Large intestine (tissue), 3 donors: Measurements from ENCODE around the gene PIGT. TPM values are rescaled to one million over a fixed set of nuclear protein-coding genes. Genes with fewer than 3 reads are reported as not detected.

ENCODE experiments used
- DNase-seq, 2 donors: peaks; one replicate each; pipeline versions ENCODE4 v3.0.0 to v3.0.0-alpha.2; 2013
- H3K27ac ChIP-seq: one replicate; pipeline ENCODE4 v1.5.1; 2013; ENCODE audit warnings: low read length
- H3K27me3 ChIP-seq: 2 replicates; pipeline ENCODE4 v1.6.1; 2013; ENCODE audit warnings: low read length; ENCODE audit not compliant: control insufficient read depth, insufficient read depth
- H3K36me3 ChIP-seq: 2 replicates; pipeline ENCODE4 v1.6.1; 2013; ENCODE audit warnings: low read length; ENCODE audit not compliant: control insufficient read depth, insufficient read depth
- H3K4me1 ChIP-seq: one replicate; pipeline ENCODE4 v1.6.1; 2013; ENCODE audit warnings: low read length; ENCODE audit not compliant: control insufficient read depth, insufficient read depth
- H3K4me3 ChIP-seq: one replicate; pipeline ENCODE4 v1.5.1; 2013; ENCODE audit warnings: low read length
- H3K9me3 ChIP-seq: one replicate; pipeline ENCODE4 v1.6.1; 2013; ENCODE audit warnings: mild to moderate bottlenecking, low read depth, low read length, moderate library complexity; ENCODE audit not compliant: control insufficient read depth
- whole genome bisulfite sequencing: methylation state at CpG from one replicate; pipeline ENCODE4 v1.1.5; 2013; ENCODE audit warnings: low lambda C conversion rate; ENCODE audit not compliant: insufficient coverage; 5-methylcytosine and 5-hydroxymethylcytosine counted together
- polyA plus RNA-seq: library from polyadenylated mRNA; unstranded; fragments of 120-200 nt; gene quantifications from one replicate; pipeline ENCODE4 v1.2.1, GENCODE V29; 2013

The PIGT gene
- polyA plus RNA-seq, 1 donor: 91.6 TPM

- H3K4me3 ChIP-seq: no peak overlapping the region
- no peak for DNase-seq
- H3K4me1 ChIP-seq: peaks cover 2% of the 10 kb centered on the region
- no peaks in the 10 kb centered on the region for H3K9me3 ChIP-seq
- WGBS: no CpG with 5 or more reads among the region's 1 CpG
- H3K36me3 ChIP-seq: no peaks in the 10 kb centered on the region
- H3K27ac ChIP-seq: no peak overlapping the region
- H3K27me3 ChIP-seq: peaks cover 4% of the 10 kb centered on the region
Observed at GRCh38 chr20:45461225-45461624, 45.3 kb downstream of the PIGT start.

GRCh38 chr20:45462711-45463509 lies 47.0 kb downstream of the PIGT start:
- no peak overlapping the region for H3K27ac ChIP-seq
- H3K4me3 ChIP-seq: no peak overlapping the region
- H3K27me3 ChIP-seq: peaks cover 4% of the 10 kb centered on the region
- no peaks in the 10 kb centered on the region for H3K9me3 ChIP-seq
- H3K4me1 ChIP-seq: peaks cover 4% of the 10 kb centered on the region
- H3K36me3 ChIP-seq: no peaks in the 10 kb centered on the region
- no CpG with 5 or more reads among the region's 6 CpGs for WGBS
- no peak for DNase-seq

GRCh38 chr20:45463709-45464108 lies 47.8 kb downstream of the PIGT start:
- no peak for DNase-seq
- H3K27me3 ChIP-seq: peaks cover 11% of the 10 kb centered on the region
- WGBS: 100% methylated on average over 2 of the region's 4 CpGs
- no peak overlapping the region for H3K27ac ChIP-seq
- no peaks in the 10 kb centered on the region for H3K36me3 ChIP-seq
- H3K4me3 ChIP-seq: no peak overlapping the region
- peaks cover 4% of the 10 kb centered on the region for H3K4me1 ChIP-seq
- H3K9me3 ChIP-seq: no peaks in the 10 kb centered on the region

- peaks cover 11% of the 10 kb centered on the region for H3K4me1 ChIP-seq
- H3K27me3 ChIP-seq: peaks cover 31% of the 10 kb centered on the region
- no peaks in the 10 kb centered on the region for H3K9me3 ChIP-seq
- no CpG with 5 or more reads among the region's 1 CpG for WGBS
- no peak overlapping the region for H3K4me3 ChIP-seq
- H3K36me3 ChIP-seq: no peaks in the 10 kb centered on the region
- peak; percentile 15 to 69 for DNase-seq
- H3K27ac ChIP-seq: no peak overlapping the region
Observed at GRCh38 chr20:45465491-45466266, 49.7 kb downstream of the PIGT start.

GRCh38 chr20:45467172-45467571 lies 51.2 kb downstream of the PIGT start:
- no peak overlapping the region for H3K27ac ChIP-seq
- peaks cover 11% of the 10 kb centered on the region for H3K4me1 ChIP-seq
- DNase-seq: no peak
- 83% methylated on average over 1 of the region's 6 CpGs for WGBS
- peaks cover 41% of the 10 kb centered on the region for H3K27me3 ChIP-seq
- no peak overlapping the region for H3K4me3 ChIP-seq
- no peaks in the 10 kb centered on the region for H3K36me3 ChIP-seq
- H3K9me3 ChIP-seq: no peaks in the 10 kb centered on the region

- no peak overlapping the region for H3K27ac ChIP-seq
- no peaks in the 10 kb centered on the region for H3K36me3 ChIP-seq
- H3K9me3 ChIP-seq: no peaks in the 10 kb centered on the region
- no CpG with 5 or more reads among the region's 3 CpGs for WGBS
- peaks cover 38% of the 10 kb centered on the region for H3K27me3 ChIP-seq
- peaks cover 11% of the 10 kb centered on the region for H3K4me1 ChIP-seq
- H3K4me3 ChIP-seq: no peak overlapping the region
- DNase-seq: no peak
Observed at GRCh38 chr20:45467861-45468260, 51.9 kb downstream of the PIGT start.

DNA sequence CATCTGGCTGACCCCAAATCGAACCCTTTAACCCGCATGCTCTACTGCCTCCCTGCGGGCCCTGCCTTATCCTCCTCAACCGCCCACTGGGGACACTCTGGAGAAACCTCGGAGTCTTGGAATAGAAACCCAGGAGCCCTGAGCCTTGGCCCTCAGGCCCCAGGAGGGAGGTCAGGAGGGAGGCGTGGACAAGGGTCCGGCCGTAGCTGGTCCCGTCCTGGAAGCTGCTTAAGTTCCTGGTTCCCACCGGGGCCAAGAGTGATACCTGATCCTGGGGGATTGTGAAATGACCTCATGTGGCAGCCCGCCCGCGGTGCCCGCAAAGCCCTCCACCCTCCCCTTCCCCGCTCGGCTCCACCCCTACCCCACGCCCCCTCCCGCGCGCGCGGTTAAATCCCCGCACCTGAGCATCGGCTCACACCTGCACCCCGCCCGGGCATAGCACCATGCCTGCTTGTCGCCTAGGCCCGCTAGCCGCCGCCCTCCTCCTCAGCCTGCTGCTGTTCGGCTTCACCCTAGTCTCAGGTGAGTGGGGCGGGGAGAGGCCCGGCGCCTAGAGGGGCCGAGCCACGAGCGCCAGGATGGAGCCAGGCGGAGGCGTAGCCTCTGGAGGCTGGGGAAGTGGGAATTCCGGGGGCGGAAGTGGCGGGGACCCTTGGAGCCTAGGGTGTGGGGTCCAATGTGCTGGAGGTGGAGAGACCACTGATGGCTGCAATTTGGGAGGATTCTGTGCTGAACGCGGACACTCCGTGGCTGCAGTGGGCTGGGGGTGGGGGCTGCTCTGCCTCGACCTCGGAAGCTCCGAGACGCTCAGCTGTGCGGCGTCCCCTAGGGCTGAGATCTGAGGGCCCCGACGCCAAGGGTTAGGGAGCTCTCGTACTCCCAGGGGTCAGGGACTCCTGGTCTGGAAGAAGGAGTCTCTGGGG lies 53.7 kb downstream of the PIGT start, which contains the start of gene WFDC2:
TSS of gene WFDC2 (plus strand) at position 418 of the 926 bp plus-strand sequence. CDS start at position 447, 29 bp downstream.
- Histone ChIP-seq H3K9me3 (no peaks in the 10 kb centered on the region), H3K36me3 (no peaks in the 10 kb centered on the region), H3K27ac (no peak within 1 kb of the TSS), H3K4me3 (peak within 1 kb of the TSS; percentile 26), H3K27me3 (peaks cover 38% of the 10 kb centered on the region), H3K4me1 (peaks cover 11% of the 10 kb centered on the region)
- peak; percentile 5 to 30 for DNase-seq
- WGBS: no CpG with 5 or more reads among the region's 54 CpGs

GRCh38 chr20:45470262-45470931 lies 54.5 kb downstream of the PIGT start:
- WGBS: no CpG with 5 or more reads among the region's 50 CpGs

GRCh38 chr20:45470937-45471336 lies 55.0 kb downstream of the PIGT start:
- peak overlapping the region; percentile 26 for H3K4me3 ChIP-seq
- no peaks in the 10 kb centered on the region for H3K36me3 ChIP-seq
- no peaks in the 10 kb centered on the region for H3K9me3 ChIP-seq
- WGBS: no CpG with 5 or more reads among the region's 10 CpGs
- peaks cover 38% of the 10 kb centered on the region for H3K27me3 ChIP-seq
- H3K4me1 ChIP-seq: peaks cover 11% of the 10 kb centered on the region
- H3K27ac ChIP-seq: no peak overlapping the region
- DNase-seq: no peak

More at GRCh38 chr20:45470262-45470931, 54.5 kb downstream of the PIGT start:
- peak; percentile 5 to 37 for DNase-seq
- Histone ChIP-seq H3K36me3 (no peaks in the 10 kb centered on the region), H3K4me1 (peaks cover 11% of the 10 kb centered on the region), H3K9me3 (no peaks in the 10 kb centered on the region), H3K4me3 (peak overlapping the region; percentile 26), H3K27ac (no peak overlapping the region), H3K27me3 (peaks cover 38% of the 10 kb centered on the region)
